ENCODE data around the gene LARP1. TPM values are rescaled to one million over a fixed set of nuclear protein-coding genes. Genes with fewer than 3 reads are reported as not detected.

LARP1 gene
- total RNA-seq, 2 donors from 2014 or later = 99.8 to 129 TPM

DNA sequence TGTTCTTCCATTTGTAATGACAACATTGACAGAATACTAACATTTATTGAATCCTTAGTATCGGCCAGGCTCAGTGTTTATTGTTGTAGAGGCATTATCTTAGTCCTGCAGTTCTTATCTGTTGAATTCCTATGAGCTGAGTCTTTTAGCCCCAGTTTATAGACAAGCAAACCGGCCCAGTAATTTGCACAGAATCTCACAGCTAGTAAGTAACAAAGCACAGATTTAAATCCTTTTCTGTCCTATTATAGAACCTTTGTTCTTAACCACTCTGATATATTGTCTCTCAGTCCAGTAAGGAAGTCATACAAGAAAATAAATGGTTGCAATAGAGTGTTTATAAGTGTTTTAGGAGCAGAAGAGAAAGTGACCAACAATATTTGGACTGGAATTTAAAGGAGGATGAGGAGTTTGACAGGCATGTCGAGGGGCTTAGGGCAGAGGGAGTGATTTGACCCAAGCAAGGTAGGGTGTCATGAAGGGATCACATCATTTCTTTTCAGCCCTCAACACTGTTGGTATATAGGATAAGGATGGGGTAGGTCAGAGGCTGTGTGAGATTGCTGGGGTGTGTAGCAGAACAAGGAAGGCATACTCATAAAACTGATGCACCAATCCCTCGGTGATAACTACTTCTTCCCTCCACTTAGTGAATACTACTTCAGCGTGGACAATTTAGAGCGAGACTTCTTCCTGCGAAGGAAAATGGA lies 39.5 kb downstream of the LARP1 start:
- ATAC-seq (ENCODE audit: insufficient number of reproducible peaks, low FRiP score, low read depth) (no peak), DNase-seq (ENCODE audit: low spot score) (no peak)
- TF ChIP-seq, protein P1, sequence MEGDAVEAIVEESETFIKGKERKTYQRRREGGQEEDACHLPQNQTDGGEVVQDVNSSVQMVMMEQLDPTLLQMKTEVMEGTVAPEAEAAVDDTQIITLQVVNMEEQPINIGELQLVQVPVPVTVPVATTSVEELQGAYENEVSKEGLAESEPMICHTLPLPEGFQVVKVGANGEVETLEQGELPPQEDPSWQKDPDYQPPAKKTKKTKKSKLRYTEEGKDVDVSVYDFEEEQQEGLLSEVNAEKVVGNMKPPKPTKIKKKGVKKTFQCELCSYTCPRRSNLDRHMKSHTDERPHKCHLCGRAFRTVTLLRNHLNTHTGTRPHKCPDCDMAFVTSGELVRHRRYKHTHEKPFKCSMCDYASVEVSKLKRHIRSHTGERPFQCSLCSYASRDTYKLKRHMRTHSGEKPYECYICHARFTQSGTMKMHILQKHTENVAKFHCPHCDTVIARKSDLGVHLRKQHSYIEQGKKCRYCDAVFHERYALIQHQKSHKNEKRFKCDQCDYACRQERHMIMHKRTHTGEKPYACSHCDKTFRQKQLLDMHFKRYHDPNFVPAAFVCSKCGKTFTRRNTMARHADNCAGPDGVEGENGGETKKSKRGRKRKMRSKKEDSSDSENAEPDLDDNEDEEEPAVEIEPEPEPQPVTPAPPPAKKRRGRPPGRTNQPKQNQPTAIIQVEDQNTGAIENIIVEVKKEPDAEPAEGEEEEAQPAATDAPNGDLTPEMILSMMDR (IDR thresholded peaks at IDR 0.05) = no peak
- Histone ChIP-seq H3K27me3 (replicated peaks; ENCODE audit: insufficient read depth) (no peaks in the 10 kb centered on the region), H3K4me3 (no peak overlapping the region), H3K4me1 (ENCODE audit: control insufficient read depth in 1 of 2, low read depth in 2 of 2) (peaks cover 0 to 17% of the 10 kb centered on the region in 2 donors), H3K27ac (no peak overlapping the region), H3K9me3 (no peaks in the 10 kb centered on the region), H3K36me3 (peaks cover 28% of the 10 kb centered on the region)

GRCh38 chr5:154795235-154795596 lies 40.0 kb downstream of the LARP1 start:
- ATAC-seq (ENCODE audit: insufficient number of reproducible peaks, low FRiP score, low read depth) (no peak), DNase-seq (ENCODE audit: low spot score) (no peak)
- Histone ChIP-seq H3K27me3 (replicated peaks; ENCODE audit: insufficient read depth) (no peaks in the 10 kb centered on the region), H3K4me1 (ENCODE audit: control insufficient read depth in 1 of 2, low read depth in 2 of 2) (peaks cover 0 to 17% of the 10 kb centered on the region in 2 donors), H3K4me3 (no peak overlapping the region), H3K9me3 (no peaks in the 10 kb centered on the region), H3K36me3 (peaks cover 33% of the 10 kb centered on the region), H3K27ac (no peak overlapping the region)
- TF ChIP-seq, protein P1 (IDR thresholded peaks at IDR 0.05) = no peak

- Histone ChIP-seq H3K4me3 (no peak overlapping the region), H3K27me3 (replicated peaks; ENCODE audit: insufficient read depth) (no peaks in the 10 kb centered on the region), H3K9me3 (no peaks in the 10 kb centered on the region), H3K4me1 (ENCODE audit: control insufficient read depth in 1 of 2, low read depth in 2 of 2) (peaks cover 0 to 17% of the 10 kb centered on the region in 2 donors), H3K36me3 (peaks cover 42% of the 10 kb centered on the region), H3K27ac (no peak overlapping the region)
- ATAC-seq (ENCODE audit: insufficient number of reproducible peaks, low FRiP score, low read depth) (no peak), DNase-seq (ENCODE audit: low spot score) (no peak)
- TF ChIP-seq, protein P1 (IDR thresholded peaks at IDR 0.05) = no peak
Measured at GRCh38 chr5:154797762-154798161, 42.6 kb downstream of the LARP1 start.

DNA sequence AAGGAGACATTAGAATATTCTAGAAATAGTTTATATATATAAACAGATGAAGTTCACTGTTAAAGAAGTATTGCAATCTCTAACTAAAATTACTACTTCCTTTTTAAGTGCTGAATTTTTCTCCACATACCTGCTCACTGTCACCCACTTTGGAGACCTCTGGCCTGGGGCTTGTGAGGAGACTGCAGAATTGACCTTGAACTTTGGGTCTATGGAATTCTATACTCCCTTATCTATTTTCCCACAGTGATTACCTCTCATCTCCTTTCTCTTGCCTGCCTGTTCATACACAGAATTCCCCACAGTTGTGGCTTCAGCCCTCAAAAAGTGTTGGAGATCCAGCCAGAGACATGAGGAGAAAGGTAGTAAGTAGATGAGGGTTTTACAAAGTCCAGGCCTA lies 45.4 kb downstream of the LARP1 start:
- Histone ChIP-seq H3K36me3 (peaks cover 58% of the 10 kb centered on the region), H3K27ac (no peak overlapping the region), H3K27me3 (replicated peaks; ENCODE audit: insufficient read depth) (no peaks in the 10 kb centered on the region), H3K4me3 (no peak overlapping the region), H3K9me3 (no peaks in the 10 kb centered on the region), H3K4me1 (ENCODE audit: control insufficient read depth in 1 of 2, low read depth in 2 of 2) (peaks cover 0 to 10% of the 10 kb centered on the region in 2 donors)
- ATAC-seq (ENCODE audit: insufficient number of reproducible peaks, low FRiP score, low read depth) (no peak), DNase-seq (ENCODE audit: low spot score) (no peak)
- TF ChIP-seq, protein P1 (IDR thresholded peaks at IDR 0.05) = no peak

DNA sequence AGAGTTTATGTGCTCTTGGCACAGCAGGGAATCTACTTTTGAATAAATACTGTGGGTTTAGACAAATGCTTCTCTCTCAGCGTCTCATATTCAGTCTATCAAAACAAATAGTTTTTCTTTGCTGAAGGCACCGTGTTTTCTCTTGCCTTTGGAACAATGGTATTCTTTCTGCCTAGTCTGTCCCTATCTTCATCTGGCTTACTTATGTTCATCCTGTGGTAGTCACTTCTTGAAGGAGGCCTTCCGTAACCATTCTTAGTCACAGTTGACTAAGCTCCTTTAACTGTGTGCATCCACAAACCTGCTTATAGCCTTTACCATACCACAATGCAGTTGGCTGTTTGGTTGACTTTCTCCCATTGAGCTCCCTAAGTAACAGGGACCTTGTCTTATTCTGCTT lies 45.9 kb downstream of the LARP1 start:
- Histone ChIP-seq H3K27me3 (replicated peaks; ENCODE audit: insufficient read depth) (no peaks in the 10 kb centered on the region), H3K9me3 (no peaks in the 10 kb centered on the region), H3K36me3 (peaks cover 63% of the 10 kb centered on the region), H3K4me3 (no peak overlapping the region), H3K4me1 (ENCODE audit: control insufficient read depth in 1 of 2, low read depth in 2 of 2) (peaks cover 0 to 10% of the 10 kb centered on the region in 2 donors), H3K27ac (no peak overlapping the region)
- ATAC-seq (ENCODE audit: insufficient number of reproducible peaks, low FRiP score, low read depth) = no peak
- TF ChIP-seq, protein P1 (IDR thresholded peaks at IDR 0.05) = no peak
- DNase-seq (ENCODE audit: low spot score) = no peak
